GM23338 (cell line): ENCODE results near the gene TSPEAR. TPM values are rescaled to one million over a fixed set of nuclear protein-coding genes. Genes with fewer than 3 reads are reported as not detected.

Experiments
- CTCF ChIP-seq, 2 experiments: fragments of 200-600 bp in 1 of 2; sonication (generic) in 1 of 2; conservative IDR thresholded peaks; 2 replicates each; pipeline versions ENCODE4 v1.5.1 to v1.6.1; 2016 to 2017; ENCODE audit warnings: antibody characterized with exemption in 2 of 2, low read depth in 2 of 2, mild to moderate bottlenecking in 2 of 2, moderate library complexity in 1 of 2
- EZH2 ChIP-seq: fragments of 200-600 bp; sonication (generic); IDR thresholded peaks from one replicate; pipeline ENCODE4 v1.8.0; 2017; ENCODE audit warnings: antibody characterized with exemption, mild to moderate bottlenecking, low read depth; ENCODE audit not compliant: unreplicated experiment
- ZNF462 ChIP-seq: fragments of 250-450 bp; sonication (Bioruptor Pico); IDR thresholded peaks from 2 replicates; pipeline ENCODE4 v1.5.0; 2020; ENCODE audit warnings: mild to moderate bottlenecking, moderate library complexity
- polyA plus RNA-seq: library from polyadenylated mRNA; unstranded; fragments of >200 nt; fragmentation: Nextera tagmentation; extraction: Ambion mirVana; gene quantifications from 2 replicates; pipeline ENCODE4 v1.2.1, GENCODE V29; 2016
- small RNA-seq: library from RNA; depleted of rRNA; stranded (forward); fragments of <200 nt; gene quantifications from one replicate; pipeline ENCODE3, GENCODE V24; 2014; ENCODE audit warnings: low replicate concordance
- total RNA-seq: library from RNA; depleted of rRNA; stranded (reverse); fragments of >200 nt; shearing (Covaris generic); gene quantifications from 2 replicates; pipeline ENCODE4 v1.2.3, GENCODE V29; 2014; rRNA removed

TSPEAR gene
- total and polyA plus RNA-seq, 2 experiments from 2014 or later, result 0.35 to 0.92 TPM

- TF ChIP-seq CTCF (conservative IDR thresholded peaks at IDR 0.05; ENCODE audit: low read depth in 2 of 2) (no peak), ZNF462 (no peak), EZH2 (no peak)
Observed at GRCh38 chr21:44448651-44449131, 262.7 kb downstream of the TSPEAR start (continued).

Small RNAs within 50 kb of the gene (small RNA-seq; reads per million reads assigned to genes)
- not detected for gene KRTAP12-6P

Other genes starting within 250 kb of the TSPEAR start
- not detected in 2 replicates for gene KRTAP10-1, start 171.4 kb downstream of the TSPEAR start, total RNA-seq
- not detected in 2 replicates for gene KRTAP10-1, start 171.4 kb downstream of the TSPEAR start, polyA plus RNA-seq
- not detected in 2 replicates for gene KRTAP10-2, start 160.1 kb downstream of the TSPEAR start, total RNA-seq
- gene KRTAP10-2, start 160.1 kb downstream of the TSPEAR start, polyA plus RNA-seq, result 0.24 TPM in 1 of 2 replicates, not detected in the other
- gene KRTAP10-3, start 152.8 kb downstream of the TSPEAR start, total RNA-seq, result not detected in 2 replicates
- not detected in 2 replicates for gene KRTAP10-3, start 152.8 kb downstream of the TSPEAR start, polyA plus RNA-seq
- not detected in 2 replicates for gene KRTAP10-4, start 137.8 kb downstream of the TSPEAR start, total RNA-seq
- not detected in 2 replicates for gene KRTAP10-4, start 137.8 kb downstream of the TSPEAR start, polyA plus RNA-seq
- not detected in 2 replicates for gene KRTAP10-5, start 131.0 kb downstream of the TSPEAR start, total RNA-seq
- gene KRTAP10-5, start 131.0 kb downstream of the TSPEAR start, polyA plus RNA-seq, result not detected in 2 replicates
- not detected in 2 replicates for gene KRTAP10-6, start 119.1 kb downstream of the TSPEAR start, total RNA-seq
- gene KRTAP10-6, start 119.1 kb downstream of the TSPEAR start, polyA plus RNA-seq, result not detected in 2 replicates
- gene KRTAP10-7, start 111.0 kb downstream of the TSPEAR start, total RNA-seq, result not detected in 2 replicates
- gene KRTAP10-7, start 111.0 kb downstream of the TSPEAR start, polyA plus RNA-seq, result not detected in 2 replicates
- not detected in 2 replicates for gene KRTAP10-8, start 99.5 kb downstream of the TSPEAR start, total RNA-seq
- gene KRTAP10-8, start 99.5 kb downstream of the TSPEAR start, polyA plus RNA-seq, result not detected in 2 replicates
- gene KRTAP10-9, start 84.5 kb downstream of the TSPEAR start, total RNA-seq, result not detected in 2 replicates
- gene KRTAP10-9, start 84.5 kb downstream of the TSPEAR start, polyA plus RNA-seq, result not detected in 2 replicates
- not detected in 2 replicates for gene KRTAP10-10, start 74.2 kb downstream of the TSPEAR start, total RNA-seq
- gene KRTAP10-10, start 74.2 kb downstream of the TSPEAR start, polyA plus RNA-seq, result not detected in 2 replicates
- not detected in 2 replicates for gene KRTAP10-11, start 65.2 kb downstream of the TSPEAR start, total RNA-seq
- not detected in 2 replicates for gene KRTAP10-11, start 65.2 kb downstream of the TSPEAR start, polyA plus RNA-seq
- gene KRTAP12-4, start 56.9 kb downstream of the TSPEAR start, total RNA-seq, result not detected in 2 replicates
- gene KRTAP12-4, start 56.9 kb downstream of the TSPEAR start, polyA plus RNA-seq, result not detected in 2 replicates
- gene KRTAP12-3, start 53.6 kb downstream of the TSPEAR start, total RNA-seq, result not detected in 2 replicates
- not detected in 2 replicates for gene KRTAP12-3, start 53.6 kb downstream of the TSPEAR start, polyA plus RNA-seq
- not detected in 2 replicates for gene KRTAP12-2, start 44.6 kb downstream of the TSPEAR start, total RNA-seq
- not detected in 2 replicates for gene KRTAP12-2, start 44.6 kb downstream of the TSPEAR start, polyA plus RNA-seq
- not detected in 2 replicates for gene KRTAP12-1, start 29.4 kb downstream of the TSPEAR start, total RNA-seq
- gene KRTAP12-1, start 29.4 kb downstream of the TSPEAR start, polyA plus RNA-seq, result not detected in 2 replicates
- gene KRTAP10-12, start 14.4 kb downstream of the TSPEAR start, total RNA-seq, result not detected in 2 replicates
- gene KRTAP10-12, start 14.4 kb downstream of the TSPEAR start, polyA plus RNA-seq, result not detected in 2 replicates
- gene UBE2G2, start 90.2 kb upstream of the TSPEAR start, total RNA-seq, result 100 and 112 TPM in 2 replicates
- gene UBE2G2, start 90.2 kb upstream of the TSPEAR start, polyA plus RNA-seq, result 55.0 and 66.4 TPM in 2 replicates
- gene SUMO3, start 106.5 kb upstream of the TSPEAR start, total RNA-seq, result 91.9 and 103 TPM in 2 replicates
- 90.6 and 90.8 TPM in 2 replicates for gene SUMO3, start 106.5 kb upstream of the TSPEAR start, polyA plus RNA-seq
- gene PTTG1IP, start 162.1 kb upstream of the TSPEAR start, total RNA-seq, result 168 and 172 TPM in 2 replicates
- gene PTTG1IP, start 162.1 kb upstream of the TSPEAR start, polyA plus RNA-seq, result 96.0 and 99.9 TPM in 2 replicates
- 0.63 TPM in 1 of 2 replicates, not detected in the other for gene ITGB2, start 209.3 kb upstream of the TSPEAR start, total RNA-seq
- 0.40 and 0.44 TPM in 2 replicates for gene ITGB2, start 209.3 kb upstream of the TSPEAR start, polyA plus RNA-seq
- 36.3 and 41.5 TPM in 2 replicates for gene SLX9, start 228.5 kb upstream of the TSPEAR start, total RNA-seq
- gene SLX9, start 228.5 kb upstream of the TSPEAR start, polyA plus RNA-seq, result 46.9 and 48.0 TPM in 2 replicates